ENCODE data around the gene LRP1-AS. TPM values are rescaled to one million over a fixed set of nuclear protein-coding genes. Genes with fewer than 3 reads are reported as not detected.
A peak's percentile ranks its signal among the peaks of the same experiment; 100 is the strongest.

LRP1-AS gene
- total and polyA plus RNA-seq, 4 donors: not detected

GRCh38 chr12:57107456-57108155, 39.8 kb downstream of the LRP1-AS start:
- no peak overlapping the region for H3K4me3 ChIP-seq (ENCODE audit: low read length in 2 of 2)
- H3K4me1 ChIP-seq (ENCODE audit: control insufficient read depth in 1 of 2, insufficient read depth in 2 of 2, low read length in 2 of 2): no peaks in the 10 kb centered on the region
- DNase-seq (peak in 1 of 2 donors; percentile 57), ATAC-seq (ENCODE audit: low FRiP score) (no peak)
- 64 to 66% methylated on average over 7 of the region's 7 CpGs for WGBS, 2 donors
- no peak overlapping the region for H3K27ac ChIP-seq (ENCODE audit: low read depth in 1 of 2, low read length in 2 of 2)
- H3K27me3 ChIP-seq (ENCODE audit: control insufficient read depth in 1 of 2, insufficient read depth in 2 of 2, low read length in 1 of 2): no peaks in the 10 kb centered on the region
- peaks cover 0 to 4% of the 10 kb centered on the region in 2 donors for H3K36me3 ChIP-seq (ENCODE audit: control insufficient read depth in 1 of 2, insufficient read depth in 2 of 2, low read length in 1 of 2)
- intact Hi-C loops (cut with DNase I): no loop called here
- H3K9me3 ChIP-seq (ENCODE audit: control insufficient read depth, low read length): no peaks in the 10 kb centered on the region

- Histone ChIP-seq H3K36me3 (ENCODE audit: control insufficient read depth in 1 of 2, insufficient read depth in 2 of 2, low read length in 1 of 2) (peaks cover 0 to 4% of the 10 kb centered on the region in 2 donors), H3K27ac (ENCODE audit: low read depth in 1 of 2, low read length in 2 of 2) (no peak overlapping the region), H3K4me3 (ENCODE audit: low read length in 2 of 2) (no peak overlapping the region), H3K27me3 (ENCODE audit: control insufficient read depth in 1 of 2, insufficient read depth in 2 of 2, low read length in 1 of 2) (no peaks in the 10 kb centered on the region), H3K9me3 (ENCODE audit: control insufficient read depth, low read length) (no peaks in the 10 kb centered on the region), H3K4me1 (ENCODE audit: control insufficient read depth in 1 of 2, insufficient read depth in 2 of 2, low read length in 2 of 2) (no peaks in the 10 kb centered on the region)
- intact Hi-C loops (cut with DNase I): no loop called here
- peak in 1 of 2 donors; percentile 52 for DNase-seq
- ATAC-seq (ENCODE audit: low FRiP score): no peak
- 55 to 64% methylated on average over 7 to 9 of the region's 9 CpGs for WGBS, 2 donors
Observed at GRCh38 chr12:57106021-57106708, 41.3 kb downstream of the LRP1-AS start.

- Histone ChIP-seq H3K27ac (ENCODE audit: low read depth in 1 of 2, low read length in 2 of 2) (no peak overlapping the region), H3K4me3 (ENCODE audit: low read length in 2 of 2) (no peak overlapping the region), H3K9me3 (ENCODE audit: control insufficient read depth, low read length) (no peaks in the 10 kb centered on the region), H3K36me3 (ENCODE audit: control insufficient read depth in 1 of 2, insufficient read depth in 2 of 2, low read length in 1 of 2) (peaks cover 0 to 4% of the 10 kb centered on the region in 2 donors), H3K4me1 (ENCODE audit: control insufficient read depth in 1 of 2, insufficient read depth in 2 of 2, low read length in 2 of 2) (no peaks in the 10 kb centered on the region), H3K27me3 (ENCODE audit: control insufficient read depth in 1 of 2, insufficient read depth in 2 of 2, low read length in 1 of 2) (no peaks in the 10 kb centered on the region)
- DNase-seq: peak in 1 of 2 donors; percentile 69
- intact Hi-C loops (cut with DNase I): no loop called here
- WGBS, 2 donors: 87 to 91% methylated on average over 13 to 14 of the region's 14 CpGs
- no peak for ATAC-seq (ENCODE audit: low FRiP score)
Observed at GRCh38 chr12:57105011-57105753, 42.2 kb downstream of the LRP1-AS start.

GRCh38 chr12:57104292-57104910, 43.0 kb downstream of the LRP1-AS start:
- no peak overlapping the region for H3K4me3 ChIP-seq (ENCODE audit: low read length in 2 of 2)
- H3K9me3 ChIP-seq (ENCODE audit: control insufficient read depth, low read length): no peaks in the 10 kb centered on the region
- H3K27ac ChIP-seq (ENCODE audit: low read depth in 1 of 2, low read length in 2 of 2): no peak overlapping the region
- H3K36me3 ChIP-seq (ENCODE audit: control insufficient read depth in 1 of 2, insufficient read depth in 2 of 2, low read length in 1 of 2): peaks cover 4% of the 10 kb centered on the region in 2 donors
- no peaks in the 10 kb centered on the region for H3K4me1 ChIP-seq (ENCODE audit: control insufficient read depth in 1 of 2, insufficient read depth in 2 of 2, low read length in 2 of 2)
- 94% methylated on average over 12 of the region's 12 CpGs for WGBS, 2 donors
- DNase-seq (peak in 1 of 2 donors; percentile 62), ATAC-seq (ENCODE audit: low FRiP score) (no peak)
- no peaks in the 10 kb centered on the region for H3K27me3 ChIP-seq (ENCODE audit: control insufficient read depth in 1 of 2, insufficient read depth in 2 of 2, low read length in 1 of 2)
- intact Hi-C loops (cut with DNase I): no loop called here

GRCh38 chr12:57103856-57104255, 43.6 kb downstream of the LRP1-AS start:
- H3K4me1 ChIP-seq (ENCODE audit: control insufficient read depth in 1 of 2, insufficient read depth in 2 of 2, low read length in 2 of 2): no peaks in the 10 kb centered on the region
- no peak overlapping the region for H3K27ac ChIP-seq (ENCODE audit: low read depth in 1 of 2, low read length in 2 of 2)
- no peaks in the 10 kb centered on the region for H3K9me3 ChIP-seq (ENCODE audit: control insufficient read depth, low read length)
- H3K27me3 ChIP-seq (ENCODE audit: control insufficient read depth in 1 of 2, insufficient read depth in 2 of 2, low read length in 1 of 2): no peaks in the 10 kb centered on the region
- intact Hi-C loops (cut with DNase I): no loop called here
- peaks cover 4 to 9% of the 10 kb centered on the region in 2 donors for H3K36me3 ChIP-seq (ENCODE audit: control insufficient read depth in 1 of 2, insufficient read depth in 2 of 2, low read length in 1 of 2)
- DNase-seq: no peak
- WGBS, 2 donors: 82 to 84% methylated on average over 7 of the region's 7 CpGs
- no peak for ATAC-seq (ENCODE audit: low FRiP score)
- no peak overlapping the region for H3K4me3 ChIP-seq (ENCODE audit: low read length in 2 of 2)

GRCh38 chr12:57101892-57102695, 45.3 kb downstream of the LRP1-AS start:
- Histone ChIP-seq H3K36me3 (ENCODE audit: control insufficient read depth in 1 of 2, insufficient read depth in 2 of 2, low read length in 1 of 2) (peaks cover 4 to 9% of the 10 kb centered on the region in 2 donors), H3K9me3 (ENCODE audit: control insufficient read depth, low read length) (no peaks in the 10 kb centered on the region), H3K27ac (ENCODE audit: low read depth in 1 of 2, low read length in 2 of 2) (no peak overlapping the region), H3K4me1 (ENCODE audit: control insufficient read depth in 1 of 2, insufficient read depth in 2 of 2, low read length in 2 of 2) (no peaks in the 10 kb centered on the region), H3K4me3 (ENCODE audit: low read length in 2 of 2) (no peak overlapping the region), H3K27me3 (ENCODE audit: control insufficient read depth in 1 of 2, insufficient read depth in 2 of 2, low read length in 1 of 2) (no peaks in the 10 kb centered on the region)
- 80 to 81% methylated on average over 14 to 15 of the region's 15 CpGs for WGBS, 2 donors
- intact Hi-C loops (cut with DNase I): no loop called here
- ATAC-seq (ENCODE audit: low FRiP score): peak; percentile 6
- peak in 1 of 2 donors; percentile 42 for DNase-seq

GRCh38 chr12:57099766-57100165, 47.7 kb downstream of the LRP1-AS start:
- Histone ChIP-seq H3K9me3 (ENCODE audit: control insufficient read depth, low read length) (no peaks in the 10 kb centered on the region), H3K27me3 (ENCODE audit: control insufficient read depth in 1 of 2, insufficient read depth in 2 of 2, low read length in 1 of 2) (no peaks in the 10 kb centered on the region), H3K4me1 (ENCODE audit: control insufficient read depth in 1 of 2, insufficient read depth in 2 of 2, low read length in 2 of 2) (no peaks in the 10 kb centered on the region), H3K36me3 (ENCODE audit: control insufficient read depth in 1 of 2, insufficient read depth in 2 of 2, low read length in 1 of 2) (peaks cover 0 to 9% of the 10 kb centered on the region in 2 donors), H3K4me3 (ENCODE audit: low read length in 2 of 2) (no peak overlapping the region), H3K27ac (ENCODE audit: low read depth in 1 of 2, low read length in 2 of 2) (no peak overlapping the region)
- intact Hi-C loops (cut with DNase I): no loop called here
- ATAC-seq (ENCODE audit: low FRiP score) (no peak), DNase-seq (peak in 1 of 2 donors; percentile 68)
- 73 to 77% methylated on average over 12 of the region's 12 CpGs for WGBS, 2 donors

All from aorta (tissue), 5 donors.